Measurements from ENCODE around the gene GRIP2. TPM values are rescaled to one million over a fixed set of nuclear protein-coding genes. Genes with fewer than 3 reads are reported as not detected.
"Not testable (repeated sequence)": the region's sequence is repeated elsewhere in the genome, so short reads cannot be mapped to it uniquely, and the experiment has no call there.

The GRIP2 gene
- polyA plus RNA-seq, 1 donor (not counting 4 experiments of a cell fraction or from before 2014, with no cell fraction given): 0.01 TPM

DNA sequence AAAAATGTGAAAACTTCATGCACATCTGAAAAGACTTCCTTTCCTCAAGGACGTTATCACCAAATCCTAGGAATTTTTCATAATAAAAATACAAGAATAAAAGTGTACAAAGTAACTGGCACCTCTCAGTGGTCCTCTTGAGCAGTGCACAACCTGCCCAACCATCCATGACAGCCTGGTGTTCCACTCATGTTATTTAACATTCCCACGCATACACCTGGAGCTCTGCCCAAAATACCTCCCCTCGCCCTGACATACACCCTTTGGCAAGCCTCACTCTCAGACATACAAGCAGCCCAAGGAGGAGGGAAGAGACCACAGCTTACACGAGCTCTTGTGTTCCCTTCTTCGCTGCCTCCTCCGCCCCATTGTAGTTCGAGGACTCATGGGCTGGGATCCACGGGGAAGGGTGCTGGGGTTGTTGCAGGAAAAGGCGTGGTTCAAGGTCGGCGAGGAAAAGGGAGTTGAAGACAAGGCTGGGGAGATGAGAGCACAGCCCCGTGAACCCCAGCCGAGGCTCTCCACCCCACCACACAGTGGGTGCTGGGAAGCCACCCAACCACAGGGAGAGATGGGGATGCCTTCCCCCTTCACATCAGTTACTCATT is 23.3 kb downstream of the GRIP2 start:
- FAIRE-seq (no peak), DNase-seq (ENCODE audit: low read depth, low spot score) (no peak)
- H2AFZ ChIP-seq (ENCODE audit: control insufficient read depth, low read length): no peak overlapping the region
- no peak overlapping the region for H3K4me2 ChIP-seq (ENCODE audit: control insufficient read depth, extremely low read depth, insufficient read depth, low read depth, low read length)
- no peaks in the 10 kb centered on the region for H3K79me2 ChIP-seq (ENCODE audit: control insufficient read depth, insufficient read depth, low read length)
- H3K4me3 ChIP-seq (ENCODE audit: control insufficient read depth in 2 of 3, extremely low read depth in 1 of 3, insufficient read depth in 2 of 3, low read depth in 1 of 3, low read length in 3 of 3): no peak overlapping the region
- TF ChIP-seq EZH2 (IDR thresholded peaks at IDR 0.05; ENCODE audit: low read length): no peak
- TF ChIP-seq, protein P1, sequence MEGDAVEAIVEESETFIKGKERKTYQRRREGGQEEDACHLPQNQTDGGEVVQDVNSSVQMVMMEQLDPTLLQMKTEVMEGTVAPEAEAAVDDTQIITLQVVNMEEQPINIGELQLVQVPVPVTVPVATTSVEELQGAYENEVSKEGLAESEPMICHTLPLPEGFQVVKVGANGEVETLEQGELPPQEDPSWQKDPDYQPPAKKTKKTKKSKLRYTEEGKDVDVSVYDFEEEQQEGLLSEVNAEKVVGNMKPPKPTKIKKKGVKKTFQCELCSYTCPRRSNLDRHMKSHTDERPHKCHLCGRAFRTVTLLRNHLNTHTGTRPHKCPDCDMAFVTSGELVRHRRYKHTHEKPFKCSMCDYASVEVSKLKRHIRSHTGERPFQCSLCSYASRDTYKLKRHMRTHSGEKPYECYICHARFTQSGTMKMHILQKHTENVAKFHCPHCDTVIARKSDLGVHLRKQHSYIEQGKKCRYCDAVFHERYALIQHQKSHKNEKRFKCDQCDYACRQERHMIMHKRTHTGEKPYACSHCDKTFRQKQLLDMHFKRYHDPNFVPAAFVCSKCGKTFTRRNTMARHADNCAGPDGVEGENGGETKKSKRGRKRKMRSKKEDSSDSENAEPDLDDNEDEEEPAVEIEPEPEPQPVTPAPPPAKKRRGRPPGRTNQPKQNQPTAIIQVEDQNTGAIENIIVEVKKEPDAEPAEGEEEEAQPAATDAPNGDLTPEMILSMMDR (optimal IDR thresholded peaks at IDR 0.05 in 1 of 3, IDR thresholded peaks at IDR 0.05 in 1 of 3, conservative IDR thresholded peaks at IDR 0.05 in 1 of 3; ENCODE audit: extremely low read depth in 1 of 3, insufficient read depth in 2 of 3, low read length in 3 of 3): no peak
- no peaks in the 10 kb centered on the region for H3K9me1 ChIP-seq (ENCODE audit: control insufficient read depth, extremely low read depth, insufficient read depth, low read length)
- no peaks in the 10 kb centered on the region for H3K9me3 ChIP-seq (ENCODE audit: control insufficient read depth, low read depth, low read length)
- H3K27ac ChIP-seq (ENCODE audit: control insufficient read depth, insufficient read depth, low read length): no peak overlapping the region
- no peaks in the 10 kb centered on the region for H3K27me3 ChIP-seq (ENCODE audit: control insufficient read depth, extremely low read depth, insufficient read depth, low read length)
- H4K20me1 ChIP-seq (ENCODE audit: control insufficient read depth, extremely low read depth, insufficient read depth, low read length): no peaks in the 10 kb centered on the region
- no peaks in the 10 kb centered on the region for H3K36me3 ChIP-seq (ENCODE audit: control insufficient read depth in 2 of 2, extremely low read depth in 1 of 2, insufficient read depth in 2 of 2, low read length in 2 of 2)
- H3K9ac ChIP-seq (ENCODE audit: control insufficient read depth, extremely low read depth, insufficient read depth, low read length): no peak overlapping the region
- dilution Hi-C loops (cut with MboI; ENCODE audit: extremely low pct_ligation_motif_present, low sequenced_read_pairs): no loop called here
- H3K4me1 ChIP-seq (ENCODE audit: control insufficient read depth, extremely low read depth, insufficient read depth, low read length): no peaks in the 10 kb centered on the region

DNA sequence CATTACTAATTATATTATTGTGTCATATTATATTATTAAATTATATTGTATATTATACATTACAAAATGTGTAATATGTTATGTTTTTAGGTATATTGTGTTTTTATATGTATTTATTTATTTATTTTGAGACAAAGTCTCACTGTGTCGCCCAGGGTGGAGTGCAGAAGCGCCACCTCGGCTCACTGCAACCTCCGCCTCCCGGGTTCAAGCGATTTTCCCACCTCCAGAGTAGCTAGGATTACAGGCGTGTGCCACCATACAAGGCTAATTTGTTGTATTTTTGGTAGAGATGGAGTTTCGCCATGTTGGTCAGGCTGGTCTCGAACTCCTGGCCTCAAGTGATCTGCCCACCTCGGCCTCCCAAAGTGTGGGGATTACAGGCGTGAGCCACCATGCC is 24.6 kb downstream of the GRIP2 start:
- H3K9me1 ChIP-seq (ENCODE audit: control insufficient read depth, extremely low read depth, insufficient read depth, low read length); H4K20me1 ChIP-seq (ENCODE audit: control insufficient read depth, extremely low read depth, insufficient read depth, low read length); DNase-seq (ENCODE audit: low read depth, low spot score); H3K27ac ChIP-seq (ENCODE audit: control insufficient read depth, insufficient read depth, low read length); FAIRE-seq; H3K4me2 ChIP-seq (ENCODE audit: control insufficient read depth, extremely low read depth, insufficient read depth, low read depth, low read length); H3K9ac ChIP-seq (ENCODE audit: control insufficient read depth, extremely low read depth, insufficient read depth, low read length); H3K36me3 ChIP-seq (ENCODE audit: control insufficient read depth in 2 of 2, extremely low read depth in 1 of 2, insufficient read depth in 2 of 2, low read length in 2 of 2); H2AFZ ChIP-seq (ENCODE audit: control insufficient read depth, low read length); H3K4me1 ChIP-seq (ENCODE audit: control insufficient read depth, extremely low read depth, insufficient read depth, low read length); H3K9me3 ChIP-seq (ENCODE audit: control insufficient read depth, low read depth, low read length); dilution Hi-C loops (cut with MboI; ENCODE audit: extremely low pct_ligation_motif_present, low sequenced_read_pairs); H3K27me3 ChIP-seq (ENCODE audit: control insufficient read depth, extremely low read depth, insufficient read depth, low read length); H3K79me2 ChIP-seq (ENCODE audit: control insufficient read depth, insufficient read depth, low read length); H3K4me3 ChIP-seq (ENCODE audit: control insufficient read depth in 2 of 3, extremely low read depth in 1 of 3, insufficient read depth in 2 of 3, low read depth in 1 of 3, low read length in 3 of 3): not testable (repeated sequence)

DNA sequence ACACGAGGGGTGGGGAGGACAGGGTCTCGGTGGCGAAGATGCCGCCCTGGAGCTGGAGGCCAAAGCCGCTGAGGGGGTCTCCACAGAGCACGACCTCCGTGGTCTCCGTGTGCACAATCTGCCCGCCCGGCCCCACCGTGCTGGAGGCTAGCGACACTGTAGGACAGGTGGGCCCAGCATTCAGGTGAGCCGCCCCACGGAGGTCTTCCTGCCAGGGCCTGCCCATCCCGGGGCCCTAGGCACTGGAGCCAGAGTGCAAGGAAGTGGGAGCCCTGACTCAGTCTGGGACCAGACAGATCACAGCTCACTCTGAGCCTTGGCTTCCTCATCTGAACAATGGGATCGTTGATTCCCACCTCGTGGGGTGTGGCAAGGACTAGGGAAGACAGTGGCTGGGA is 25.8 kb downstream of the GRIP2 start:
- H3K4me2 ChIP-seq (ENCODE audit: control insufficient read depth, extremely low read depth, insufficient read depth, low read depth, low read length): no peak overlapping the region

More for the DNA sequence above, 25.8 kb downstream of the GRIP2 start:
- Histone ChIP-seq H2AFZ (ENCODE audit: control insufficient read depth, low read length) (no peak overlapping the region), H3K9me1 (ENCODE audit: control insufficient read depth, extremely low read depth, insufficient read depth, low read length) (no peaks in the 10 kb centered on the region), H3K27me3 (ENCODE audit: control insufficient read depth, extremely low read depth, insufficient read depth, low read length) (no peaks in the 10 kb centered on the region), H3K36me3 (ENCODE audit: control insufficient read depth in 2 of 2, extremely low read depth in 1 of 2, insufficient read depth in 2 of 2, low read length in 2 of 2) (no peaks in the 10 kb centered on the region), H4K20me1 (ENCODE audit: control insufficient read depth, extremely low read depth, insufficient read depth, low read length) (no peaks in the 10 kb centered on the region), H3K4me3 (ENCODE audit: control insufficient read depth in 2 of 3, extremely low read depth in 1 of 3, insufficient read depth in 2 of 3, low read depth in 1 of 3, low read length in 3 of 3) (no peak overlapping the region), H3K9ac (ENCODE audit: control insufficient read depth, extremely low read depth, insufficient read depth, low read length) (no peak overlapping the region), H3K79me2 (ENCODE audit: control insufficient read depth, insufficient read depth, low read length) (no peaks in the 10 kb centered on the region), H3K9me3 (ENCODE audit: control insufficient read depth, low read depth, low read length) (no peaks in the 10 kb centered on the region), H3K4me1 (ENCODE audit: control insufficient read depth, extremely low read depth, insufficient read depth, low read length) (no peaks in the 10 kb centered on the region), H3K27ac (ENCODE audit: control insufficient read depth, insufficient read depth, low read length) (no peak overlapping the region)
- TF ChIP-seq, protein P1 (optimal IDR thresholded peaks at IDR 0.05 in 1 of 3, IDR thresholded peaks at IDR 0.05 in 1 of 3, conservative IDR thresholded peaks at IDR 0.05 in 1 of 3; ENCODE audit: extremely low read depth in 1 of 3, insufficient read depth in 2 of 3, low read length in 3 of 3): no peak
- TF ChIP-seq EZH2 (IDR thresholded peaks at IDR 0.05; ENCODE audit: low read length): no peak
- FAIRE-seq: no peak
- dilution Hi-C loops (cut with MboI; ENCODE audit: extremely low pct_ligation_motif_present, low sequenced_read_pairs): no loop called here
- DNase-seq (ENCODE audit: low read depth, low spot score): no peak
